GM19193 (cell line): Measurements from ENCODE around the gene BMPR1A.

ENCODE experiments used
- POLR2A ChIP-seq: IDR thresholded peaks from 4 replicates; pipeline ENCODE4 v1.6.1; 2011; ENCODE audit not compliant: insufficient read depth, insufficient read length; ENCODE audit errors: extremely low read depth

BMPR1A gene

GRCh38 chr10:86775056-86775869 lies 18.8 kb downstream of the BMPR1A start:
- TF ChIP-seq POLR2A = no peak

GRCh38 chr10:86775870-86776180 lies 19.4 kb downstream of the BMPR1A start:
- TF ChIP-seq POLR2A = no peak

- no peak for TF ChIP-seq POLR2A
These were observed 23.0 kb downstream of the BMPR1A start for GRCh38 chr10:86779220-86780017.

GRCh38 chr10:86782701-86783418 lies 26.4 kb downstream of the BMPR1A start:
- no peak for TF ChIP-seq POLR2A

GRCh38 chr10:86785037-86785436 lies 28.6 kb downstream of the BMPR1A start:
- no peak for TF ChIP-seq POLR2A

GRCh38 chr10:86785968-86786367 lies 29.5 kb downstream of the BMPR1A start:
- TF ChIP-seq POLR2A = no peak

GRCh38 chr10:86786368-86786767 lies 29.9 kb downstream of the BMPR1A start:
- TF ChIP-seq POLR2A = no peak

- TF ChIP-seq POLR2A = no peak
These were observed 34.0 kb downstream of the BMPR1A start for GRCh38 chr10:86790394-86790793.

- TF ChIP-seq POLR2A = no peak
These were observed 36.2 kb downstream of the BMPR1A start for GRCh38 chr10:86792461-86793167.

GRCh38 chr10:86793696-86794095 lies 37.3 kb downstream of the BMPR1A start:
- no peak for TF ChIP-seq POLR2A

- no peak for TF ChIP-seq POLR2A
These were observed 38.9 kb downstream of the BMPR1A start for GRCh38 chr10:86795353-86795752.

- no peak for TF ChIP-seq POLR2A
These were observed 41.6 kb downstream of the BMPR1A start for GRCh38 chr10:86798025-86798424.

- no peak for TF ChIP-seq POLR2A
These were observed 42.2 kb downstream of the BMPR1A start for GRCh38 chr10:86798611-86799010.

GRCh38 chr10:86799188-86799845 lies 42.9 kb downstream of the BMPR1A start:
- TF ChIP-seq POLR2A = no peak
